A549 (cell line): ENCODE measurements around the gene LSR.

ENCODE experiments used
- CTCF ChIP-seq: fragments of >200 bp; sonication (Bioruptor Twin); formaldehyde crosslinking; IDR thresholded peaks from 3 replicates; pipeline ENCODE4 v1.5.1; 2016
- ZFP36 ChIP-seq: fragments of 450-650 bp; IDR thresholded peaks from 2 replicates; pipeline ENCODE4 v1.6.1; 2014; ENCODE audit warnings: borderline replicate concordance; ENCODE audit not compliant: partially characterized antibody

- no peak for TF ChIP-seq ZFP36
- no peak for TF ChIP-seq CTCF
Measured at GRCh38 chr19:35207391-35207871, 41.4 kb upstream of the LSR start.
